SK-N-DZ (cell line): ENCODE data around the gene PTTG1IP.
A peak's percentile ranks its signal among the peaks of the same experiment; 100 is the strongest.

Source experiments
- DNase-seq: peaks from one replicate; pipeline ENCODE4 v3.0.0-alpha.2; 2015; ENCODE audit warnings: low spot score

Gene PTTG1IP

DNA sequence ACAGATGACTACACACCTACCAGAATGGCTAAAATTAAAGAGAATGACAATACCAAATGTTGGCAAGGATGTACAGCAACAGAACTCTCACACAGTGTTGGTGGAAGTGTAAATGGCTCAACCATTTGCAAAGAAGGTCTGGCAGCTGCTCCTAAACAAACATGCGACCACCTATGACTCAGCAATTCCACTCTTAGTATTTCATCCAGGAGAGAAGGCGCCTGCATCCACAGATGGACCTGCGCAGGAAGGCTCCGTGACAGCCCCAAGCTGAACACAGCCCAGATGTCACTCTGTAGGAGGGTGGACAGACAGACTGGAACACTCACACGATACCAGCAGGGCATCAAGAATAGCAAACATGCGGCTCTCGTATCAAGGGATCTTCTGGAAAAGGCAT lies 6.7 kb downstream of the PTTG1IP start:
- peak; percentile 47 for DNase-seq

DNA sequence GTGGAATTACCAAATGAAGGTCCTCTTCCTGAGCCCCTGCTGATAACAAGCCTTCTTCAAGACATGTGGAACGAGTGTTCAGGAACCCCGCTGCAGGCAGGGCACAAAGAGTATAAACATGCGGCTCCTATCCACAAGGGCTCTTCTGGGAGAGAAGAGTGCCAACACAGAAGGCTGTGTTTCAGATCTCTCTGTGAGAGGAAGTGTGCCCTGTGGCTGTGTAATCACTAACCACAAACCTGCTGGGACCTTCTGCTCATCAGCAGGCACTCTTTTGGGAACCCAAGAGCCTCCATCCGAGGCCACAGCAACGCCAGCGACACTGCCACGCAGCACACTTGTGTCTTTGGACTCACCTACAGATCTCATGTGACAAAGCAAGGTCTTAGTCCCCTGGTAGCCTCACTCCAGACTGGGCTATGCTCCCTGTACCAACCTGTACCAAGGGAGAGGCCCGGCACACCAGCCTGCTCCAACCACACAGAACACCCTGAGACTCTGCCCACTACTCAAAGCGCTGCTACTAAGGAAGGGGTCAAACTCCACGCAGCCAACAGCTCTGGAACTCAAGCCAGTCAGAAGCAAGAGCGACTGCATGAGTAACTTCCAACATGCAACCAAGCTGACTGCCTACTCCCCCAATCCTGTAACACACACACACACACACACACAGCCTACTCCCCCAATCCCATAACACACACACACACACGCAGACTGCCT lies 7.8 kb downstream of the PTTG1IP start:
- DNase-seq: no peak

DNA sequence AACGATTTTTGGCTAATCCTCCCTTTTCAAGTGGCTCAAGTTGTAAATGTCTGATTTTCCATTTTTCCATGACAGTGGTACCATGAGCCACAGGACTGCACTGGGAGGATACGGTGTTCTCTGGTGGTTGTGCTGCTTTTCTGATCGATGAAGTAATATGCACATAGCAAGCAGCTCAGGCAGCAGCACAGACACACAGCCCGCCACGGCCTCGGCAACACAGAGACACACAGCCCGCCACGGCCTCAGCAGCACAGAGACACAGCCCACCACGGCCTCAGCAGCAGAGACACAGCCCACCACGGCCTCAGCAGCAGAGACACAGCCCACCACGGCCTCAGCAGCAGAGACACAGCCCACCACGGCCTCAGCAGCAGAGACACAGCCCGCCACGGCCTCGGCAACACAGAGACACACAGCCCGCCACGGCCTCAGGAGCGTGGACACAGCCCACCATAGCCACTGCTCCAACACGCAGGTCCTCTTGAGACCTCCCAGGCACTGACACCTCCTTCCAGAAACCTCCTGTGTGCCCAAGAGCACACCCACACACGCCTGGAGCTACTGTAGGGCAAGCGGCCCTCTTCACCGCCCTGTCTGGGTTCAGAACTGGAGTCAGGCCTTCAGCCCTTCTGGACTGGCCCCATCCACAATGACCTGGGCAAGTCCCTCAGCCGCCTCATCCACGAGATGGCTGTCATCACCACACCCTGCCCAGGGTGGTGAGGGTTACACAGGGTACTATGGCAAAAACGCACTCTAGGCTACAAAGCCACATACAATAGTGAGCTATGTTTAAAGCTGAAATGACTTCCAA lies 10.4 kb downstream of the PTTG1IP start:
- no peak for DNase-seq

DNA sequence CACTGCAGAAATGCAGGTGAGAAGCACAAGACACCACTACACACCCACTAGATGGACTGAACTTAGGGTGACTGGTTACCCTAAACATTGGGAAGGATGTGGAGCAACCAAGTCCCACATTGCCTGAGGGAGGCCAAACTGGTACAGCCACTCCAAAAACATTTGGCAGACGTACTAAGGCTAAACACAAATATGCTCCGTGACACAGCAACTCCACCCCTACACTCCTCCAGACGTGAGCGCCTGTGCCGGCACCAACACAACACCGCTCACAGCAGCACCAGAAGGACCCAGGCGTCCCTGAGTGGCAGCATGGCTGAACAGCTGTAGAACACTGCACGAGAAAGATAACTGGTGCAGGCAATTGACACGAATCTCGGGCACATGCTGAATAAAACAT lies 14.7 kb downstream of the PTTG1IP start:
- DNase-seq: no peak

DNA sequence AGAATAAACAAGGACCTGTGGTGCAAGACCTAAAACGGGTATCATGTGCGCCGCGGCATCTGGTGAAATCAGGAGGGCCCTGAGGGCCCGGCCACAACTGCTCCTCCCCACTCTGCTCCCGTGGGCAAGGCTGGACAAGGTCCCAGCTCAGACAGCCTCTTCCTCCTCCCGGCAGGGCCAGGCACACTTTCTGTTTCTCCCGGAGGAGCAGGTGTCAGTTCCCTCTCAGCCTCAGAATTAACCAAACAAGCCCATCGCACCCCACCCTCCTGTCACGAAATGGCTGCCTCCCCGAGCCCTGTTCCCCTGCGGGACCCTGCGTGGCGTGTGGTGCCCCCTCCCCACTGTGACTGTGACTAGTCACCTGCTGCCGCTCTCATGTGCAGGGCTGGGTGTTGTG lies 15.2 kb downstream of the PTTG1IP start:
- DNase-seq: no peak

DNA sequence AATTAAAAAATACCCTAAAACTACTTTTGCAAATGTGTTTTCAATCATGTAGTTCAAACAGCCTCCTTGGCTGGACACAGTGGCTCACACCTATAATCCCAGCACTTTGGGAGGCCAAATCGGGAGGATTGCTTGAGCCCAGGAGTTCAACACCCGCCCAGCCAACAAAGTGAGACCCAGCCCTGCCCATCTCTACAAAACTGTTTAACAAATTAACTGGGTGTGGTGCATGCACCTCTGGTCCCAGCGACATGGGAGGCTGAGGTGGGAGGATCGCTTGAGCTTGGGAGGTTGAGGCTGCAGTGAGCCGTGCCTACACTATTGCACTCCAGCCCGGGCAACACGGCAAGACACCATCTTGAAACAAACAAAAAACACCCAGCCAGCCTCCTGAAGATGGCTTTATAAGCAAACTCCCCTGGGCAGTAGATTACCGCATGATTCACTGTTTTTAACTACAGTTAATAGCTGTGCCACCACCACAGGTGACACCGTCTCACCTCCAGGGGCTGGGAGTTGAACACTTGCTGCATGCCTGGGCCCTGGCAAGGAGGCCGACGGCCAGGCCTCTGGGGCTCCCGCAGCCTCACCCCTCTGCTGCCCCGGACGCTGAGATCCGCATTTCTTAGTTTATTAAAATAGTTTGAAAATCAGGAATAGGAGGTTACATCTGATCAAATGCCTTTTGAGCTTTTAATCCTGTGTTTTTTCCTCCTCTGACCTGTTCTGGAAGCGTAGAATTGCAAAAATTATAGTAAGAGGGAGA lies 16.2 kb downstream of the PTTG1IP start:
- DNase-seq: no peak

DNA sequence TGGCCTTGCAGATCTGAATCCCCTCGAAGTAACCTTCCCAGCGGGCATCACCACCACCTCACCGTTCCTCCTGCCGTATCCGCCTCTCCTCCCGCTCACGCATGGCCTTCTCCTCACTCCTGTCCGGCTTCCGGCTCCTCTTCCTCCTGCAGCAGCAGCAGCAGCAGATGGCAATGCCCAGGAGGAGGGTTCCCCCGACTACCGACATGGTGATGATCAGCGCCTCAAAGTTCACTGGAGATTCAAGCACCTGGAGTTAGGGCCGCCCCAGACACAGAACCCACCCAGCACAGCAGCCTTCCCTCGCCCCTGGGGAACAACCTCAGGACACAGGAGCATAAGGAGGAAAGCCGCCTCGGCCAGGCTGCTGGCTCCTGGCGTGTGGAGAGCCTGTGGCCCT lies 17.4 kb downstream of the PTTG1IP start:
- DNase-seq: no peak

DNA sequence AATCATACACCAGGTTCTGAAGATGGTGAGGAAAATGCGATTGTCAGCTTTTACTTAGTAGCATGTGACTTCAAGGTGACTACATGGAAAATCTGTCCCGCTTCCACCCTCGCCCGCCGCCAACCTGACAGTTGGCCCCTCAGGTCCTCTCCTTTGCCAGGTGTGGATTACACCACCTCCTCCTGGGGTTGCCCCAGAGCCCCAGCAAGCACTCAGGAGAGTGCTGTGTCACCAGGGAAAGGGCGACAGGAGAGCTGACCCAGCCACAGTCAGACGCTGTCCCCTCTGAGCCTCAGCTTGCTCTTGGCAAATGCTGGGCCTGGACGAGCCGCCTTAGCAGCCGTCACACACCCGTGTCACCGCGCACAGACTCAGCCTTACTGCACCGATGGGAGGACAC lies 17.9 kb downstream of the PTTG1IP start:
- no peak for DNase-seq

DNA sequence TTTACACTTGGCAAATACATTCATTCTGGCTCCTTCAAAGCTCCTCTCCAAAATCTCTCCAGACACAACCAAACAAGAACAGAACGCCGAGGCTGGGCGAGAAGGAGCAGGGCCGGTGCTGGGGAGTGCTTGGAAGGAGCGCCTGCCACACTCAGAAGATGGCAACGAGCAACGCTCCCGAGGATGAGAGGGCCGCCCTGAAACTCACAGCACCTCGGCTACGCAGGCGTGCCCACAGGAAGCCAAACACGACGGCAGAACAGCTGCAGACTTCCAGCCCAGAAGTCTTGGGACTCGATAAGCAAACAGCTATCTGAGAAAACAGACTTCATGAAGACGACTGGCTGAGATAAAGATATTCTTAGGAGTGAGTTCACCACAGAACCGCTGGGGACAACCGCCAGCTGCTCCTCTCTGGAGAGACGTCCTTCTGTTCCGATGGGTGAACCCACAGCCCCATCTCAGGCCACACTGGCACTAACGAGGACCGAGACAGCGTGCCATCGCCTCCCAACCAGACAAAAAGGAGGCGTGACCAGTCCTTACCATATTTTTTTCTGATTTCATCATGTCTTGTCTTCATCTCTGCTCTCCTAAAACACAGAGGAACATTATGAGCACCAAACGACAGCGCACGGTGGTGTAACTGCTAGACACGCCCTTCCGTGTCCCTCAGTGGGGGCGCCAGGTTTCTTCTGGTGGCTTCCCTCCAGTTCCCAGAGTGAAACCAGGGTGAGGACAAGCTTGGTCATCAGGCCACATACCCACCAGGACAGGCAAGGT lies 18.6 kb downstream of the PTTG1IP start:
- DNase-seq: no peak

DNA sequence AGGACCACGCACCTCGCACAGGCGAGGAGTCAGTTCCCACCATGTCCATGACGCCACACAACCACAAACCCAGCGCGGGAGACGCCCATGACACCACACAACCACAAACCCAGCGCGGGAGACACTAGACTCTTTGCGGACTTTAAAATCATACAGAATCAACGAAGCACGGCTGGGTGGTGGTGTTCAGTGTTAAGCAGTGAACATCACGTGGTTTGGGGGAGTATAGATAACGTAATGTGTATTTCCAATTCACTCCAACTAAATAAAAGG lies 19.2 kb downstream of the PTTG1IP start:
- DNase-seq: no peak

DNA sequence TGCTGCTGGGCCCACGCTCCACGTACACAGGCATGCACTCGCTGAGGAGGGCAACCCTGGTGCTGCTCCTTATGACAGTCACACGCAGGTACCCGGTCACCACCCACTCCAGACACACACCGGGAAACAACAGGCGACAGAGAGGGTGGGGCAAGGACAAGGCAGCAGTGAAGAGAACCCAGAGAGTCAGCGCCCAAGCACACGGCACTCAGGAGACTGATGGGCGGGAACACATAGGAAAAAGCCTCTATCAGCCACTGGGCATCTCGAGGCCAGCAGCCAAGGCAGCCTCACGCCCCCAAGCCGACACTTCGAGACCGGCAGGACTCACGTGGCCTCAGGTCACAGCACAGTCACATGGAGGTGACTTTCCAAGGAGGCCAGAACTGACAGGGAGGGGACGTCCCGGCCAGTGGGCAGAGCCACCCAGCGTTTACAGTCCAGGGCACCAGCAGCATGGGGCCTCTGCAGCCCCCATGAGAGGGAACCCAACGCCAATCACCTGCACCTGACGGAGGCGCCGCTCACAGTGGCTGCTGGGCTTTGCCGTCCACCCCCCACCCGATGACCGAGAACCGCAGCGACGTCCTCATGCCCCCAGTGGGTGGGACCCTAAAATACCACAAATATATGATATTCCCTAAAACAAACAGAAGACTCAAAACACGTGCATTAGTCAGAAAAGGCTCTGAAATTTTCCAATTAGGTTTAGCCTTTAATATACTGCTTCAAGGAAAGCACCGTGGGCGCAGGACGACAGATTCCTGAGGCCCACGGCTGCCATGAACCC lies 19.7 kb downstream of the PTTG1IP start:
- no peak for DNase-seq

DNA sequence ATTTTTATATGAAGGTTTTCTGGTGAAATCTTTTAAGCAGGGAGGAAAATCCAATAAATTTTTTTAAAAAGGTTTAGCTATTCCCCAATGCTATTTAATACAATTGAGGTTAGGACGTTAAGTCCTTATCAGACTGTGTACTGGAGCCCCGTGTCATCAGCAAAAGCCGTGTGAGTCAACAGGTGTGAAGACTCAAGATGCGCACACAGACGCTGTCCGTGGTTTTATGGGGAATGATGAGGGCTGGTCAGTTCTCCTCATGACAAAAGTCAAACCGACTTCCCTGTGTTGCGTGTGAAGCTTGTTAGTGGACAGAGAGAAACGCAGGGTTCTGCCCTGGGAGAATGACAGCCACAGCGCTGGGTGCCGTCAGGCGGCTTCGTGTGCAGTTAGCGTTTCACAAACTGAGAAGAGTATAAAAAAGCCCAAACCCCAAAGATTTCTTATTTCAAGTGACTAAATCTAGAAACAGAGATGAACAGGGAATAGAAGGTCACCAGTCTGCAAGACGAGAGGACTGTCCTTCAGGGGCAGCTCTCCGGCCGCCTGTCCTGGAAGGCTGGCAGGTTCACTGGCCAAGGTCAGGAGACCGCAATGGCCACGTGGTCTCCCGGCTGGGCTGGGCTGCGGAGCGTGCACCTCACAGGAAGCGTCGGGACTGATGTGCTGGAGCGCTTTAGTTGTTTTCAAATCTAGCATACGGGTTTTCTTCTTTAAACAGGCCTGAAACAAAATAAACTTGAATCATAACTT lies 22.4 kb downstream of the PTTG1IP start:
- no peak for DNase-seq

DNA sequence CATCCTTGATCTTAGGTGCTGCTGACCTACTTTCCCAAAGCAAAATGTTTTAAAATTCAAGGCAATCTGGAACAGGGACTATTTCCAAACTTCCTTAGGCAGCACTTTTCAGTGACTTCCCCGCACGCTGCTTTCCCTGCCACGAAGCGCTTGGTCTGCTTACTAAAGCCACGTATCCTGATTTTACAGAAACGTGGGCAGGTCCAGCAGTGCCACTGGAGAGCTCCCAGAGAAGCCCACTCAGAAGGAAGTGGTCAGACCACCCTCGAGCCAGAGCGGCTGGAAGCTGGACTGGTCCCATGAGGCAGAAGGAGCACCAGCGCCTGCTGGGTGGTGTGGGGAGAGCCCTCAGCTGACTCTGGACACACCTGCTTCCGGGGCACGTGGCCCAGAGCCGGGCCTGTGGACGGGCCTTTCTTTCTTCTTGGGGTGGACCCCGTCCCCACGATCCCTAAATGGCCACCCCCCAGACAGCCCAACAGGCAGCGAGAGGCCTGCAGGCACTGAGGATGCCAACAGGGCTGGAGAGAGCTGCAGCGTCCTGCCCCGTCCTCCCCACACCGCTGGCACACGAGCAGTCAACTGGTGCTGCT lies 23.2 kb downstream of the PTTG1IP start:
- DNase-seq: no peak

DNA sequence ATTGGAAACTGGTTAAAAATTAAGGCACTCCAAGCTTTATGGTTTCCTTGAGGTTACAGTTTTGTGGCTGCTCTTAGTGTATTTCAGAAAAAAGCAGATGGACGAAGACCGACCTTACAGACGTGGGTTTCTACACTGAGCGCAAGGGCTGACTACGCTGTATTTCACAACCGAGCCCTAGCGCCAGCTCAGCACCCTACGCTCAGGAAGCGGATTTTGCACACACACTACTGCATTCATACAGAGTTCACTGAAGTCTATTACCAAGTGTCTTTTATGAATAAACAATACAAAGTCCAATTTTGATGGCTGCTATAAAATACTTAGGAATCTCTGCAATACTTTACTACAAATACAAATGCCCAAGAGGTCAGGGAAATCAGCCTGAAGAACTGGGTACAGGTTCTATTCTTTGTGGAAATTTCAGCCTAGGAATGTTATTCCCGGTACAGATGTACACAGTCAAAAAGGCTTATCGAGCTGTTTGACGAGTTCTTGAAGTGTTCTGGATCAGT lies 23.8 kb downstream of the PTTG1IP start:
- no peak for DNase-seq

DNA sequence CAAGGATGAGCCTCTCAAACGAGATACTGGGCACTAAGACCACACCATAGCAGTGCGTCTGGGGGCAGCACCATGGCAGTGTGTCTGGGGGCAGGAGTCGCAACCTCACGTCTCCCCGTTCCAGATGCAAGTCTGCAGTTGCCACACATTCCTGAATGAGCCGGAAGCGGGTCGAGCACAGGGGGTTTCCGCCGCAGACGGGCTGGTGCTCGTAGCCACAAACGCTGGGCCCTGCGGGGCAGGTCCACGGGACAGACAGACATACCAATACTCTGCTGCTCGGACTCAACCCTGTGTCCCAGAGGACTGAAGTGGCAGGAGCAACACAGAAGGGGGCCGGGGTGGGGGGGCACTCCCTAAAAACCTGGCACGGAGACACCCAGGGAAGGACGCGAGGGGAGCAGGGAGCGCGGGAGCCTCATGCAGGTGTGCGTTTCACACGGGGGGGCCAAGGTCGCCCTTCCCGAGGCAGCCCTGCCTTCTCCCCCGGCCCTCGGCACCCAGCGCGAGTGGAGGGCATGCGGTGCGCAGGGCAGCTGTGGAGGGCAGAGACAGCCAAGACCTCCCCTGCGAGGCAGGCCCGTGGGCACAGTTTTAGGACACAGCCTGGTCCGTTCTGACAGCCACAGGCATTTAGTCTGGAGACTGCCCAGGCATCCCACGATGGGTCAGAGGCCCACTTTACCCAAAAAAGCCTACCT lies 24.5 kb downstream of the PTTG1IP start:
- no peak for DNase-seq

DNA sequence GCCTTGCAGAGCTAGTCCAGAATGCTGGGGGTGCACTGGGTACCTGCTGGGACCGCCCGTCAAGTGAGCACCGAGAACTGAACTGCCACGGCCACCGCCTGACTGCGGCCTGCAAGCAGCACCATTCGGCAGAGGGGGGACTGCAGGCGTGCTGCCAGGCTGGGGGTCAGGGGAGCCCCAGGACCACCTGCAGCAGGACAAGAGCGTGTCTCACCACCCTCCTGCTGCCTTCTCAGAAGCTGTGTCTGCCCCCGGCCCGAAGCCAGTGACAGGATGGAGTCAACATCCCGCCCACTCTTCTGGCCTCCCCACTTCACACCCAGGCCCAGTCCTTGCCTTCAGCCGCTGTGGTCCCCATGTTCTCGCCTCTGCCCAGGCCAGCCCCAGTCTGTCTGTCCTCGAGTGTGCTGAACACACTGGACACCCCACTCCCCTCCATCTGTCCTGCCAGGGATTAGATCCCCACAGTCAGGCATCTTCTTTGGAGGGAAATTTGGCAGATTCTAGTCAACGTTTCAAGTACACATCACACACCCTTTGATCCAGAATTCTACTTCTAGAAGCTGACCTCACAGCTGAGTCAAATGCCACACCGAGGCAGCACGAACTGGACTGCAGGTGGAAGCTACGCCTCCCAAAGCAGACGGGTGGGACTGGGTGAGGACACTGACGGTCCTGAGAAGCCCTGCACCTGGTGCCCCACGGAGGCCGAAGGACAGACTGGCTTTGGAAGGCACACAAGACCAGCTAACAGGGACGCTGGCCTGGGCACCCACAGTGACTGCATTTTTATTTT lies 26.0 kb downstream of the PTTG1IP start:
- DNase-seq: no peak

DNA sequence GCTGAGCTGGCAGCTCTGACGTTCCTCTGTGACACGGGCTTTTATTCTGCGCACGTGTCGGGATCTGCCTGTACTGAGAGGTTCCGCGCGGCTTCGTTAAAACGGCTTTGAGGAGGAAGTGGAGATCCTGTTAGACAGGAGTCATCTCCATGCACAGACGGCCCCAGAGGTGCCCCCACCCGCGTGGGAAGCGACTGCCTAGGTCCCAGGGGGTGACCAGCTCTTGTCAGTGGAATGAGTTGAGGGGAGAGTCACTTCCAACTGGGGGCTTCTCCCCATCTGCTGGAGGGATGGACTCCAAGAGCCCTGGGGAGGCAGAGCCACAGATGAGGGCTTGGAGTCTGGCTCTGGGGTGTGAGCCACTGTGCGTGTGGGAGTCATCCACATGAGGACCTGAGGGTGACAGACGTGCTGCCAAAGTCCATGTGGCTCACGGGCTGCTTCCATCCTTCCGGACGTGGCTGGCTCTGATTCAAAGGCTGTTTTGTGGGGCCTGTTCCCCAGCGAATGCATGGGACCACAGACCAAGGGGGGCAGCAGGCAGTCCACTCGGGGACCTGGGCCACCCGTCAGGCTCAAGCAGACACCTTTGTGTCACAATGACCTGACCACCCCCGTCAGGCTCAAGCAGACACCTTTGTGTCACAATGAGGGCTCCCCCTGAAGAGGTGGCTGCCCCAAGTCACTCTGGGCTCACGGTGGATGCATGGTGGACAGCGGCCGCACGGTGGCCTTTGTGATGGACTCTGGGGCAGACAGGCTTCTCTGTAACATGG lies 26.8 kb downstream of the PTTG1IP start:
- DNase-seq: peak; percentile 28

DNA sequence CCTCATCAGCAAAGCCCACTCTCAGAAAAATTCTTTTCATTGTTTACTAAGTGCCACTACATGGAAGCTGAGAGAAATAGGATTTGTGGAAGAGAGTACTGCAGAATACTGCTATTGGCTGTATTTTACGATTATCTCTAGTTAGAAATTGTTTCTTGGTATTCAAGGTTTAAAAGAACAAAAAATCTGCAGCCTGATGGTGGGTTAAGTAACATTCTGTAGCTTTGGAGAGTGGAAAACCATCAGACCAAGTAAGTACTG lies 27.3 kb downstream of the PTTG1IP start:
- no peak for DNase-seq
